Mesenchymal stem cell (in vitro differentiated cells and primary cell): ENCODE measurements around the gene CMTM7.
A peak's percentile ranks its signal among the peaks of the same experiment; 100 is the strongest.
"Not testable (repeated sequence)": the region's sequence is repeated elsewhere in the genome, so short reads cannot be mapped to it uniquely, and the experiment has no call there.

Experiments
- DNase-seq: peaks from one replicate; pipeline ENCODE4 v3.0.0-alpha.2; 2013
- H2AFZ ChIP-seq: one replicate; pipeline ENCODE4 v1.6.1; 2013; ENCODE audit warnings: low read depth, mild to moderate bottlenecking, control low read depth, inconsistent platforms, low read length, moderate library complexity
- H2AK5ac ChIP-seq: 2 replicates; pipeline ENCODE4 v1.6.1; 2013; ENCODE audit warnings: low read length, moderate library complexity, mild to moderate bottlenecking, inconsistent platforms; ENCODE audit not compliant: severe bottlenecking
- H2BK120ac ChIP-seq: one replicate; pipeline ENCODE4 v1.6.1; 2013; ENCODE audit warnings: low read depth, mild to moderate bottlenecking, inconsistent platforms, low read length, moderate library complexity
- H2BK12ac ChIP-seq, 2 experiments: one replicate each; pipeline ENCODE4 v1.6.1; 2013; ENCODE audit warnings: inconsistent platforms in 2 of 2, low read length in 2 of 2, mild to moderate bottlenecking in 2 of 2, moderate library complexity in 2 of 2, control low read depth in 1 of 2
- H2BK15ac ChIP-seq: one replicate; pipeline ENCODE4 v1.6.1; 2013; ENCODE audit warnings: mild to moderate bottlenecking, low read depth, inconsistent platforms; ENCODE audit not compliant: poor library complexity, severe bottlenecking
- H2BK5ac ChIP-seq: 2 replicates; pipeline ENCODE4 v1.6.1; 2013; ENCODE audit warnings: low read depth, mild to moderate bottlenecking, low read length, control low read depth, inconsistent platforms; ENCODE audit not compliant: poor library complexity, severe bottlenecking
- H3K14ac ChIP-seq, 2 experiments: one replicate each; pipeline ENCODE4 v1.6.1; 2013; ENCODE audit warnings: inconsistent platforms in 2 of 2, low read length in 2 of 2, control low read depth in 1 of 2, mild to moderate bottlenecking in 1 of 2, moderate library complexity in 1 of 2
- H3K18ac ChIP-seq, 2 experiments: one replicate each; pipeline ENCODE4 v1.6.1; 2013; ENCODE audit warnings: inconsistent platforms in 2 of 2, low read length in 2 of 2, control low read depth in 1 of 2, low read depth in 1 of 2, mild to moderate bottlenecking in 1 of 2
- H3K23ac ChIP-seq, 2 experiments: one replicate each; pipeline ENCODE4 v1.6.1; 2013; ENCODE audit warnings: inconsistent platforms in 2 of 2, low read length in 2 of 2, mild to moderate bottlenecking in 2 of 2, moderate library complexity in 2 of 2, control low read depth in 1 of 2
- H3K27ac ChIP-seq: 2 replicates; pipeline ENCODE4 v1.5.1; 2013; ENCODE audit warnings: mild to moderate bottlenecking, moderate library complexity, low read length, control low read depth, inconsistent platforms; ENCODE audit not compliant: poor library complexity, severe bottlenecking
- H3K27me3 ChIP-seq, 2 experiments: 2 replicates each; pipeline versions ENCODE4 v1.6.1 to v1.7.0; 2013; ENCODE audit warnings: low read length in 2 of 2, mild to moderate bottlenecking in 2 of 2, moderate library complexity in 2 of 2, control low read depth in 1 of 2, inconsistent platforms in 1 of 2; ENCODE audit not compliant: control insufficient read depth in 1 of 2, insufficient read depth in 1 of 2
- H3K36me3 ChIP-seq, 2 experiments: 2 replicates each; pipeline versions ENCODE4 v1.6.1 to v1.7.0; 2013; ENCODE audit warnings: low read length in 2 of 2, control low read depth in 1 of 2, inconsistent platforms in 1 of 2, low read depth in 1 of 2, mild to moderate bottlenecking in 1 of 2; ENCODE audit not compliant: insufficient read depth in 2 of 2, control insufficient read depth in 1 of 2
- H3K4ac ChIP-seq, 2 experiments: one replicate each; pipeline ENCODE4 v1.6.1; 2013; ENCODE audit warnings: inconsistent platforms in 2 of 2, low read length in 2 of 2, mild to moderate bottlenecking in 2 of 2, moderate library complexity in 2 of 2, control low read depth in 1 of 2, low read depth in 1 of 2
- H3K4me1 ChIP-seq: 2 replicates; pipeline ENCODE4 v1.6.1; 2013; ENCODE audit warnings: low read depth, low read length, control low read depth; ENCODE audit not compliant: control insufficient read depth, insufficient read depth
- H3K4me2 ChIP-seq: 2 replicates; pipeline ENCODE4 v1.6.1; 2013; ENCODE audit warnings: low read length, mild to moderate bottlenecking, inconsistent platforms; ENCODE audit not compliant: poor library complexity, severe bottlenecking
- H3K4me3 ChIP-seq, 2 experiments: 2 replicates each; pipeline versions ENCODE4 v1.5.1 to v1.7.0; 2013; ENCODE audit warnings: low read length in 2 of 2, mild to moderate bottlenecking in 2 of 2, control low read depth in 1 of 2, low read depth in 1 of 2; ENCODE audit not compliant: insufficient read depth in 1 of 2
- H3K79me1 ChIP-seq: replicated peaks from 2 replicates; pipeline ENCODE4 v1.6.1; 2013; ENCODE audit warnings: mild to moderate bottlenecking, control low read depth, low read length, inconsistent platforms; ENCODE audit not compliant: poor library complexity, severe bottlenecking
- H3K9ac ChIP-seq: 2 replicates; pipeline ENCODE4 v1.7.0; 2013; ENCODE audit warnings: mild to moderate bottlenecking, low read length, moderate library complexity
- H3K9me3 ChIP-seq: 2 replicates; pipeline ENCODE4 v1.7.0; 2013; ENCODE audit warnings: mild to moderate bottlenecking, low read length; ENCODE audit not compliant: control insufficient read depth
- H4K8ac ChIP-seq: one replicate; pipeline ENCODE4 v1.6.1; 2013; ENCODE audit warnings: inconsistent platforms, mild to moderate bottlenecking, low read length, moderate library complexity
- H4K91ac ChIP-seq: one replicate; pipeline ENCODE4 v1.6.1; 2013; ENCODE audit warnings: mild to moderate bottlenecking, low read length, inconsistent platforms
- WGBS: methylation state at CpG from one replicate; pipeline ENCODE4 v1.1.7; 2013; ENCODE audit warnings: mixed read lengths; 5-methylcytosine and 5-hydroxymethylcytosine counted together

CMTM7 gene

DNA sequence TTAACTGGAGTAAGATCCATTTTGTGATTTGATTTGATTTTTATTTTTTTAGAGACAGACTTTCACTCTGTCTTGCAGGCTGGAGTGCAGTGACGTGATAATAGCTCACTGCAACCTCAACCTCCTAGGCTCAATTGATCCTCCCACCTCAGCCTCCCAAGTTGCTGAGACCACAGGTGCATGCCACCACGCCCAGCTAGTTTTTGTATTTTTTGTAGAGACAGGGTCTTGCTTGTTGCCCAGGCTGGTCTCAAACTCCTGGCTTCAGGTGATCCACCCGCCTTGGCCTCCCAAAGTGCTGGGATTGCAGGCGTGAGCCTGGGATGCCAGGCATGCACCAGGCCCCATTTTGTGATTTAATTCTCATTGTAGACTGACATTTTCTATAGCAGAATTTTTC lies 47.8 kb downstream of the CMTM7 start:
- WGBS = 97% methylated on average over 4 of the region's 4 CpGs

GRCh38 chr3:32440611-32441350 lies 49.1 kb downstream of the CMTM7 start:
- DNase-seq = no peak
- Histone ChIP-seq H2BK5ac (no peak overlapping the region), H2BK120ac (no peak overlapping the region), H3K9me3 (no peaks in the 10 kb centered on the region), H2BK12ac (no peak overlapping the region), H3K9ac (no peak overlapping the region), H3K36me3 (peaks cover 0 to 2% of the 10 kb centered on the region in 2 experiments), H3K23ac (no peak overlapping the region), H3K4ac (no peak overlapping the region), H3K4me1 (no peaks in the 10 kb centered on the region), H4K8ac (no peak overlapping the region), H2AK5ac (no peak overlapping the region), H3K14ac (no peak overlapping the region), H2AFZ (peak overlapping the region; percentile 29), H3K18ac (no peak overlapping the region), H3K27me3 (no peaks in the 10 kb centered on the region), H2BK15ac (no peak overlapping the region), H4K91ac (no peak overlapping the region), H3K27ac (no peak overlapping the region), H3K4me3 (no peak overlapping the region), H3K4me2 (no peak overlapping the region), H3K79me1 (peaks cover 19% of the 10 kb centered on the region)
- WGBS = 97% methylated on average over 9 of the region's 10 CpGs

More for the DNA sequence above, 47.8 kb downstream of the CMTM7 start:
- not testable (repeated sequence) for H3K4ac ChIP-seq, H3K27ac ChIP-seq, H2BK12ac ChIP-seq, H2BK5ac ChIP-seq, DNase-seq, H3K27me3 ChIP-seq, H3K18ac ChIP-seq, H4K8ac ChIP-seq, H3K36me3 ChIP-seq, H3K4me1 ChIP-seq, H2BK15ac ChIP-seq, H3K9me3 ChIP-seq, H2AFZ ChIP-seq, H3K4me2 ChIP-seq, H2BK120ac ChIP-seq, H4K91ac ChIP-seq, H3K14ac ChIP-seq, H3K9ac ChIP-seq, H3K4me3 ChIP-seq, H3K23ac ChIP-seq, H2AK5ac ChIP-seq
- H3K79me1 ChIP-seq = peaks cover 17% of the 10 kb centered on the region

- Histone ChIP-seq H2BK120ac (no peak overlapping the region), H3K14ac (no peak overlapping the region), H3K79me1 (peaks cover 15% of the 10 kb centered on the region), H2AK5ac (no peak overlapping the region), H3K9ac (no peak overlapping the region), H4K91ac (no peak overlapping the region), H3K4me3 (no peak overlapping the region), H2BK15ac (no peak overlapping the region), H3K4me2 (no peak overlapping the region), H3K4me1 (no peaks in the 10 kb centered on the region), H3K4ac (no peak overlapping the region), H3K18ac (no peak overlapping the region), H3K36me3 (peaks cover 2 to 3% of the 10 kb centered on the region in 2 experiments), H2BK12ac (no peak overlapping the region), H3K9me3 (no peaks in the 10 kb centered on the region), H3K23ac (no peak overlapping the region), H2AFZ (no peak overlapping the region), H3K27ac (no peak overlapping the region), H4K8ac (no peak overlapping the region), H3K27me3 (no peaks in the 10 kb centered on the region), H2BK5ac (no peak overlapping the region)
- no peak for DNase-seq
- 88% methylated on average over 2 of the region's 3 CpGs for WGBS
Observed at GRCh38 chr3:32442766-32443165, 51.1 kb downstream of the CMTM7 start.

- peak; percentile 34 for DNase-seq
- Histone ChIP-seq H2BK5ac (no peak overlapping the region), H2AFZ (no peak overlapping the region), H3K9me3 (no peaks in the 10 kb centered on the region), H3K23ac (no peak overlapping the region), H2BK12ac (no peak overlapping the region), H3K14ac (no peak overlapping the region), H3K36me3 (peaks cover 3 to 4% of the 10 kb centered on the region in 2 experiments), H2BK15ac (no peak overlapping the region), H3K4ac (no peak overlapping the region), H3K27ac (no peak overlapping the region), H3K4me2 (no peak overlapping the region), H3K4me1 (no peaks in the 10 kb centered on the region), H3K18ac (no peak overlapping the region), H4K8ac (no peak overlapping the region), H2BK120ac (no peak overlapping the region), H4K91ac (no peak overlapping the region), H3K27me3 (no peaks in the 10 kb centered on the region), H3K79me1 (peaks cover 13% of the 10 kb centered on the region), H2AK5ac (no peak overlapping the region), H3K9ac (no peak overlapping the region), H3K4me3 (no peak overlapping the region)
- WGBS = no CpG with 5 or more reads among the region's 1 CpG
Observed at GRCh38 chr3:32443478-32443877, 51.8 kb downstream of the CMTM7 start.
